ENCODE data around the gene MSI2.

MSI2 gene

GRCh38 chr17:57379237-57379894, 123.0 kb downstream of the MSI2 start:
- peaks cover 17% of the 10 kb centered on the region for H3K36me3 ChIP-seq

GRCh38 chr17:57379895-57380434, 123.6 kb downstream of the MSI2 start:
- peaks cover 13% of the 10 kb centered on the region for H3K36me3 ChIP-seq
- no peaks in the 10 kb centered on the region for H3K9me3 ChIP-seq
- H3K4me3 ChIP-seq (ENCODE audit: low read depth, low read length), result no peak overlapping the region
- TF ChIP-seq CTCF (IDR thresholded peaks at IDR 0.05; ENCODE audit: low read depth, low read length), result no peak
- peaks cover 15% of the 10 kb centered on the region for H3K4me1 ChIP-seq
- DNase-seq, result no peak
- H3K27me3 ChIP-seq, result no peaks in the 10 kb centered on the region

More at GRCh38 chr17:57379237-57379894, 123.0 kb downstream of the MSI2 start:
- peak; percentile 47 for DNase-seq
- H3K4me1 ChIP-seq, result peaks cover 15% of the 10 kb centered on the region
- no peaks in the 10 kb centered on the region for H3K27me3 ChIP-seq
- H3K9me3 ChIP-seq, result no peaks in the 10 kb centered on the region
- no peak for TF ChIP-seq CTCF (IDR thresholded peaks at IDR 0.05; ENCODE audit: low read depth, low read length)
- no peak overlapping the region for H3K4me3 ChIP-seq (ENCODE audit: low read depth, low read length)

DNA sequence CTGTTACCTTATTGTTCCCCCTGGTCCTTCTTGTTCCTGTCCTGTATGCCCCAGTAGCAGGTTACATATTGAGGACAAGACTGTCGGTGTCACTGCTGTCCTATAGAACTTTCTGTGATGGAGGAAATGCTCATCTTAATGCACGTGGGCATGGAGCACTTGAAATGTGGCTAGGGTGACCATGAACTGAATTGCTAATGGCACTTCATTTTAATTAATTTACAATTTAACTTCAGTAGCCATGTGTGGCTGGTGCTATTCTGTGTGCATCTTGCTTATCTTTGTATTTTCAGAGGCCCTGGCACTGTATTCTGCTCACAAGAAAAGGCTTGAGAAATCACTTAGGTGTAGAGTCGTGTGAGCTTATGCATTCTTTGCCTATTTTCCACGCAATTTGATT, 125.2 kb downstream of the MSI2 start:
- DNase-seq, result no peak
- Histone ChIP-seq H3K27me3 (no peaks in the 10 kb centered on the region), H3K4me3 (ENCODE audit: low read depth, low read length) (no peak overlapping the region), H3K36me3 (peaks cover 11% of the 10 kb centered on the region), H3K9me3 (no peaks in the 10 kb centered on the region), H3K4me1 (peaks cover 15% of the 10 kb centered on the region)
- no peak for TF ChIP-seq CTCF (IDR thresholded peaks at IDR 0.05; ENCODE audit: low read depth, low read length)

GRCh38 chr17:57384219-57384618, 127.9 kb downstream of the MSI2 start:
- peaks cover 14% of the 10 kb centered on the region for H3K36me3 ChIP-seq
- H3K4me3 ChIP-seq (ENCODE audit: low read depth, low read length), result no peak overlapping the region
- peaks cover 4% of the 10 kb centered on the region for H3K9me3 ChIP-seq
- H3K27me3 ChIP-seq, result no peaks in the 10 kb centered on the region
- no peak for TF ChIP-seq CTCF (IDR thresholded peaks at IDR 0.05; ENCODE audit: low read depth, low read length)
- DNase-seq, result no peak
- H3K4me1 ChIP-seq, result peaks cover 10% of the 10 kb centered on the region

- Histone ChIP-seq H3K4me3 (ENCODE audit: low read depth, low read length) (no peak overlapping the region), H3K27me3 (no peaks in the 10 kb centered on the region), H3K4me1 (peaks cover 2% of the 10 kb centered on the region; the same call in 1 of the 2 replicates), H3K9me3 (peaks cover 4% of the 10 kb centered on the region), H3K36me3 (peaks cover 13% of the 10 kb centered on the region)
- TF ChIP-seq CTCF (IDR thresholded peaks at IDR 0.05; ENCODE audit: low read depth, low read length), result no peak
- no peak for DNase-seq
Observed at GRCh38 chr17:57385975-57386374, 129.7 kb downstream of the MSI2 start.

- Histone ChIP-seq H3K4me3 (ENCODE audit: low read depth, low read length) (no peak overlapping the region), H3K36me3 (peaks cover 13% of the 10 kb centered on the region), H3K9me3 (peaks cover 4% of the 10 kb centered on the region), H3K27me3 (no peaks in the 10 kb centered on the region), H3K4me1 (no peaks in the 10 kb centered on the region)
- DNase-seq, result no peak
- TF ChIP-seq CTCF (IDR thresholded peaks at IDR 0.05; ENCODE audit: low read depth, low read length), result no peak
Observed at GRCh38 chr17:57387575-57387974, 131.3 kb downstream of the MSI2 start.
